NCI-H460 (cell line): ENCODE measurements around the gene FMO4. TPM values are rescaled to one million over a fixed set of nuclear protein-coding genes. Genes with fewer than 3 reads are reported as not detected.
"Not testable (repeated sequence)": the region's sequence is repeated elsewhere in the genome, so short reads cannot be mapped to it uniquely, and the experiment has no call there.

Source experiments
- DNase-seq: peaks from one replicate; pipeline ENCODE4 v3.0.0-alpha.2; 2016; ENCODE audit warnings: low read depth; ENCODE audit errors: extremely low read depth
- total RNA-seq: library from RNA; depleted of rRNA; stranded (reverse); fragments of >200 nt; shearing (Covaris generic); gene quantifications from 2 replicates; pipeline ENCODE4 v1.2.3, GENCODE V29; 2014

Gene FMO4
- total RNA-seq, 1 experiment from 2014 or later = 1.1 TPM

DNA sequence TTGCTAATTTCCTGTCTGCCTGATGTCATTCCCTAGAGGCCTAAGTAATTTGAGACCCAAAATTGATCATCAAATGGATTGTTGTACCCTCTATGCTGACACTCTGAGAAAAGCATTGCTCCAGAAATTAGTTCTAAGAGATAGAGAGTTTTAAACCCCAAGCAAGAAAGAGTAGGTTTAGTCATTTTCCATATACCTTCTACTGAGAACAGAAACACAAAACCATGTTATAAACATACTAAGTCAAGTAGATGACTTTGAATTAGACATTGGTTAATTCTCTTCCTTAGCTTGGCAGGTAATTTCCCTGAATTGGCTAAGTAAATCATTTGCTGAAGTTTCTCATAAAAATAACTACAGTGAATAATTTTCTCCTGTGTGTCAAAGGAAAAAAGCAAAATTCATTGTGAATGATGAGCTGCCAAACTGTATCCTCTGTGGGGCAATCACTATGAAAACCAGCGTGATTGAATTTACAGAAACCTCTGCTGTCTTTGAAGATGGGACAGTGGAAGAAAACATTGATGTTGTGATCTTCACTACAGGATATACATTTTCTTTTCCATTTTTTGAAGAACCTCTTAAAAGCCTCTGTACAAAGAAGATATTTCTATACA lies 20.1 kb downstream of the FMO4 start:
- no peak for DNase-seq

DNA sequence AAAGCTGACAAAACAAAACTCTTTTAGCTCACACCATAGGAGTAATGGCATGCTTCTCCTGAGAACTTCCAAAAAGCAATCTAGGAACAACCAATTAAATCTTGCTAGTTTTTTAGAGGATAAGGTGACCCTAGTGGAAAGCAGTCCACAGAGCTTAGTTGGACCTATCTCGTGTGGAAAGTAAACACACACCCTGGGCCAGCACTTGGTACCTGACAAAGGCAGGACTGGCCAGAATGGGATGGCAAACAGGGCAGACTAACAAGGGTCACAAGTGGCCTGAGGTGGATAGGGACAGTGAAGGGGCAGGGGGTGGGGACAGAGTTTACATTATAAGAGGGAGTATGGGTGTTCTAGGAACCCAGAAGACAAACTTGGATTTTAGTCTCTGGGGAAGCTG lies 22.0 kb downstream of the FMO4 start:
- no peak for DNase-seq

DNA sequence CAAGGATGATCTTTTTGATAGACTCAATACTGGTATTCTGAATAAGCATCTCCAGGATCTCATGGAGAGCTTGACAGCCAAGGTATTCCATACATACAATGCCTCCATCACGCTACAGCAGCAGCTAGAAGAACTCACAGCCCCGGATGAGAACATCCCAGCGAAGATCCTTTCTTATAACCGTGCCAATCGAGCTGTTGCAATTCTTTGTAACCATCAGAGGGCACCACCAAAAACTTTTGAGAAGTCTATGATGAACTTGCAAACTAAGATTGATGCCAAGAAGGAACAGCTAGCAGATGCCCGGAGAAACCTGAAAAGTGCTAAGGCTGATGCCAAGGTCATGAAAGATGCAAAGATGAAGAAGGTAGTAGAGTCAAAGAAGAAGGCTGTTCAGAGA lies 25.4 kb downstream of the FMO4 start:
- not testable (repeated sequence) for DNase-seq

DNA sequence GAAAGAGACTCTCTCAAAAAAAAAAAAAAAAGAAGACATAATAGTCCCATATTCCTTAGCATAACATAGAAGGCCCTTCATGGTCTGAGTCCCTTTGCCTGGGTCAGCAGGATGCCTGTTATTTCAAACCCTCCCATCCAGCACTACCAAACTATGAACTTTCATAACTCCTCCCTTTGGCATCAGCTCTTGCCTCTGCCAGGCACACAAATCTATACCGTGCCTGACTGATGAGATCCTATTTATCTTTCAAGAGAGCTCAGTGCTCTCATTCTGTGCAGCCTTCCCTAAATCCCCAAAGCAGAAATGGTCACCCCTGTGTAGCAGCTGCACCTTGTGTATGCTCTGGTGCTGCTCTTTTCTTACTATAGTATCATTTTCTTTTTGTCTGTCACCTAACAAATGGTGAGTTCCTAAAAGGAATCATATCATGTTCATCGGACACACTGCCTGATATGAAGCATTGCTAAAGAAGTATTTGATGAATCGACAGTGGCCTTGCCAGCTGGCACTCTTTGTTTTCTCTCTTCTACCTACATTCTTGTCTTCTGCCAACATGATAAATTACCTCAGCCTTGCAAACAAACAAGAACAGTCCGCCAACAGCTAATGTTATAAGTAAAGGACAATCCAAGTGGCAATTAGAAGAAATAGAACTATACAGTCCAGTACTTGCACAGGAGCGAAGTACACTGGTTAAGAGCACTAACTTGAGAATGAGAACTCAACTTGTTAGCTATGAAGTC lies 29.9 kb downstream of the FMO4 start:
- no peak for DNase-seq

DNA sequence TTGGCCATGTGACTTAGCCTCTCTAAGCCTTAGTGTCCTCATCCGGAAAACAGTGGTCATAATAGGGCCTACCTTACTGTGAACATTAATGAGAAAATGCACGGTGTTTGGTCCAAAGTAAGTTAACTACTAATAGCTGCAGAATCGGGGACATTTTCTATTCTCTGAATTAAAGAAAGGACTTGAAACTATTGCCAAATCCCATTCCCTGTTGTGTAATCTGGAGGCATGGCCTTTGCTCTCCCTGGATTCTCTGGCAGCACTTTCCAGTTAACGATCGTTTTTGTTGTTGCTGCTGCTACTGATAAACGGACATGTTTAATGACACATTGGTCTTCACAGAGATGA lies 30.5 kb downstream of the FMO4 start:
- no peak for DNase-seq

DNA sequence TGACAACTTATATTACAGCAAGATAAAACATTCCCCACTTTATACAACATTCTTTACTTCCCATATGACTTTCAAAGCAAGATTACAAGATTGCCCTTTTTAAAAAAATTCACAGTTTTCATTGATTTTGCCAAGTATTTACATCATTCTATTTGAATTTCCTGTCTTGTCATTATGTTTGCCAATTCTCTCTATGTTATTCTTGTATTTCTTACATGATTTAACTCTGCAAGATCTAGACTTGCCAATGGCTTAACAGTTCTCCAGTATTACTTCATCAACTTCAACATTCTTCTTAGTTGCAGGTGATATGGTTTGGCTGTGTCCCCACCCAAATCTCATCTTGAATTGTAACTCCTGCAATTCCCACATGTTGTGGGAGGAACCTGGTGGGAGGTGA lies 31.6 kb downstream of the FMO4 start:
- no peak for DNase-seq

DNA sequence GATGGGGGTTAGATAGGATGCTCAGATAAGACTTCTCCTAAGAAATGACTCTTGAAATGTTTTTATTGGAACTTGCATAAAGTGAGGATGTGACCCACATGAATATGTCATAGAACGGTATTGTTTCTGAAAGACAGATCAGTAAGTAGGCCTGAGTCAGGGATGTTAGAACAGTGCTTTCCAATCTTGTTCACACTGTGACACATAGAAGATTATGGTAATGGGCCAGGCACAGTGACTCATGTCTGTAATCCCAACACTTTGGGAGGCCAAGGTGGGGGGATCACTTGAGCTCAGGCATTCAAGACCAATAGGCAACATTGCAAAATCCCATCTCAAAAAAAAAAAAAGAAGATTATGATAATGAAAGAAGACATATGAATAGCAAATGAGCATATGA lies 32.9 kb downstream of the FMO4 start:
- DNase-seq = no peak

DNA sequence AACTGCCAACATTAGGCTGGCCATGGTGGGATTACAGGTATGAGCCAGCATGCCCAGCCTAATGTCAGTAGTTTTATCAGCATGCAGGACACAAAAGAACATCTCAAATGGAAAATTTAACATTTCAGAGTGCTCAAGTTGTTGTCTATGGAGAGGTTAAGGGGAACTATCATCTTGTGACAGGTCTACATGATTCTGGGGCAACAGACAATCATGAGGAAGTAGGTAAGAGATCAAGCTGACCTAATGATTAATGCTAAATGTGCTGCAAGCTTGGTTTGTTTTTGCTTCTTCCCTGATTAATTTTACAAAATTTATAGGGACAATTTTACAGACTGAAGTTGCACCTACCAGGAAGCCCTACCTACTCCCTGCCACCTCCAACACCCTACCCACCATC lies 36.6 kb downstream of the FMO4 start:
- no peak for DNase-seq

DNA sequence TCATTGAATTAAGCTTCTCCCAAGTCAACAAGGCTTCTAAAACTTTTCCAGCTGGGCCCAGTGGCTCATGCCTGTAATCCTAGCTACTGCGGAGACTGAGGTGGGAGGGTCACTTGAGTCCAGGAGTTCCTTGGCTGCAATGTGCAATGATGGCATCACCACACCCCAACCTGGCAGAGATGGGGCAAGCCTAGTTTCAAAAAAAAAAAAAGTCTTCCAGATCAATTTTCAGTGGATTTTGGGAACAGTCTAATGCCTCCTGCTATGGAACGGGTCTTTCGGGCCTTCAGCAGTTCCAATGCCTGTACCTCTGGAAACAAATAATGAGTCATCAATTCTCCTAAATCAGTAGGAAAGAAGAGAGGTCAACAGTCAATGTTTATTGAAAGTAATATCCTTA lies 38.0 kb downstream of the FMO4 start:
- DNase-seq = no peak

DNA sequence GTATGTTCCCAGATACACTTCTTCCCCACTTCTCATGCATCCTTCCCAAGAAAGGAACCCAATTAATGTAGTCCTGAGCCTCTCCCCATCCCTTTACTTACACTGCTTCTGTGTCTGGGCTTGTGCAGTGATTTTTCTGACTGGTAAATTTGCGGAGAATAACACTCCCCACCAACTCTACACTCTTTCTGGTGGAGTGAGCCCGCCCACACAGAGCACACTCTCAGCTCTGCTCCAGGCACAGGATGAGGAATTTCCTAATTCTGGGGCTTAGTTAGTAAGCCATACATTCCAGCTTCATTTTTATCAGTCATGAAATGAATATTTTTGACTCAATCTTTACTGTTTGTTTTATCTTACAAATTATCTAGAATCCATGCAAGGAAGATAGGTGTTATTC lies 38.6 kb downstream of the FMO4 start:
- no peak for DNase-seq

DNA sequence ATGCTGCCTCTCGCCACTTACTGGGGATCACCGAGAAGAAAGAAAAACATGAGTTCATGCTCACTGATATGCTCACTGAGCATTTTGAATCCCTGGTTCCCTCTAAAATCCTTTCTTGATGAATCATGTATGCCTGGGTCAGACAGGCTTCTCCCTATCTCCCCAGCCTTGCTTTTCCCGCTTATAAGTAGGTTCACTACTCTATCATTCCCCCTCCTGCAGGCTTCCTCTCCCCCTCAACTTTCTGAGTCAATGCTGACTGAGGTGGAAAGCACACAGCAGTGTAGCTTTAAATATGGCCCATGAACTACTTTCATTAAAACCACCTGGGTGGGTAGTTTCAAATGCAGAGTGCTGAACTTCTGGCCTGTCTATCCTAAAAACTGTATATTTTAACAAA lies 41.7 kb downstream of the FMO4 start:
- no peak for DNase-seq

DNA sequence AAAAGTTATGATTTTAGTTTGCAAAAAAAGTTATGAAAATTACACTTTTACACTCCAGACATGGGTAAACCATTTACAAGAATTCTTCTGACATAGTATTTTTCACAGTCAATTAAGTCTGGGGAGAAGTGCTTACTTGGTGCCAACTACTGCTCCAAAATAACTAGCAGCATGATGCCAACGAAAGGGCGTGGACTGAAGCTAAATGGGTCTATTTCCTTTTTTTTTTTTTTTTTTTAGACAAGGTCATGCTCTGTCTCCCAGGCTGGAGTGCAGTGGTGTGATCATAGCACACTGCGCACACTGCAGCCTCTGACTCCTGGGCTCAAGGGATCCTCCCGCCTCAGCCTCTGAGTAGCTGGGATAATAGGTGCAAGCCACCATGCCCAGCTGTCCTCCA lies 43.2 kb downstream of the FMO4 start:
- DNase-seq = no peak

DNA sequence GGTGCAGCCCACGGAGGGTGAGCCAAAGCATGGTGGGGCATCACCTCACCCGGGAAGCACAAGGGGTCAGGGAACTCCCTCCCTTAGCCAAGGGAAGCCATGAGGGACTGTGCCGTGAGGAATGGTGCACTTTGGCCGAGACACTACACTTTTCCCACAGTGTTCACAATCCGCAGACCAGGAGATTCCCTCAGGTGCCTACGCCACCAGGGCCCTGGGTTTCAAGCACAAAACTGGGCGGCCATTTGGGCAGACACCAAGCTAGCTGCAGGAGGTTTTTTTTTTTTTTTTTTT lies 45.3 kb downstream of the FMO4 start:
- not testable (repeated sequence) for DNase-seq

DNA sequence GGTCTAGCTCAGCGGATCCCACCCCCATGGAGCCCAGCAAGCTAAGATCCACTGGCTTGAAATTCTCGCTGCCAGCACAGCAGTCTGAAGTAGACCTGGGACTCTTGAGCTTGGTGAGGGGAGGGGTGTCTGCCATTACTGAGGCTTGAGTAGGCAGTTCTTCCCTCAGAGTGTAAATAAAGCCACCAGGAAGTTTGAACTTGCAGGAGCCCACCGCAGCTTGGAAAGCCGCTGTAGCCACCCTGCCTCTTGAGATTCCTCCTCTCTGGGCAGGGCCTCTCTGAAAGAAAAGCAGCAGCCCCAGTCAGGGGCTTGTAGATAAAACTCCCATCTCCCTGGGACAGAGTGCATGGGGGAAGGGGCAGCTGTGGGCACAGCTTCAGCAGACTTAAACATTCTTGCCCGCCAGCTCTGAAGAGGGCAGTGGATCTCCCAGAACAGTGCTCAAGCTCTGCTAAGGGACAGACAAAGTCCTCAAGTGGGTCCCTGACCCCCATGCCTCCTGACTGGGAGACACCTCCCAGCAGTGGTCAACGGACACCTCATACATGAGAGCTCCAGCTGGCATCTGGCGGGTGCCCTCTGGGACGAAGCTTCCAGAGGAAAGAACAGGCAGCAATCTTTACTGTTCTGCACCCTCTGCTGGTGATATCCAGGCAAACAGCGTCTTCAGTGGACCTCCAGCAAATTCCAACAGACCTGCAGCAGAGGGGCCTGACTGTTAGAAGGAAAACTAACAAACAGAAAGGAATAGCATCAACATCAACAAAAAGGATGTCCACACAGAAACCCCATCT lies 45.9 kb downstream of the FMO4 start:
- DNase-seq = not testable (repeated sequence)

DNA sequence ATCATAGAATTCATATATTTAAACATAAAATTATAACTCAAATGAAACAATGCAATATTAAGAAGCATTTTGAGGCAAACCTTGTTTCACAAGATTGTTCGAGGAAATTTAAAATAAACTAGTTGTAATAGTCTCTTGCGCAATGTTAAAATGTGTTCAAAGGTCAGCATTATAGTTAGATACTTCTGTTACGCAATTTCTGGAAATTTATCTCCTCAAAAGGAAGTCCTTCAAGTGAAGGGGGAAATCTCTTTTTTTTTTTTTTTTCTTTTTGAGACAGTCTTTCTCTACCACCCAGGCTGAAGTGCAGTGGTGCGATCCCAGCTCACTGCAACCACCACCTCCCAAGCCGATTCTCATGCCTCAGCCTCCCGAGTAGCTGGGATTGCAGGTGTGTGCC lies 52.1 kb downstream of the FMO4 start:
- DNase-seq = no peak

DNA sequence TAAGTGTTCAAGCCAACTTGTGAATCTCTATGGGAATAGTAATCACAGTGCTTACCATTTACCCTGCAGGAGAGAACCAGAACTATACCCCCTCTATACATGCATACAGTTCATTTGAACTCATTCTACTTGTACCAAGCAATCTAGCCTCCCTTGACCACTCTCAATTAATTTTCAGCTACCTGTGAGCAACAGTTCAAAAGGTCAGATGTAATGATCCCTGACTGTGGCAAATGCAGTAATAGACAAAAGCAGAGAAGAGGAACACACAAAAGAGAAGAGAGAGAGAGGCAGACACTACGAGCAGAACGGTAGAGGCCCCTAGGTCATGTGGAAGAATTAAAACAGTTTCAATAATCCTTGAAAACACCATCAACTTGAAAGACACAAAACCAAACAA lies 52.8 kb downstream of the FMO4 start:
- DNase-seq = no peak

DNA sequence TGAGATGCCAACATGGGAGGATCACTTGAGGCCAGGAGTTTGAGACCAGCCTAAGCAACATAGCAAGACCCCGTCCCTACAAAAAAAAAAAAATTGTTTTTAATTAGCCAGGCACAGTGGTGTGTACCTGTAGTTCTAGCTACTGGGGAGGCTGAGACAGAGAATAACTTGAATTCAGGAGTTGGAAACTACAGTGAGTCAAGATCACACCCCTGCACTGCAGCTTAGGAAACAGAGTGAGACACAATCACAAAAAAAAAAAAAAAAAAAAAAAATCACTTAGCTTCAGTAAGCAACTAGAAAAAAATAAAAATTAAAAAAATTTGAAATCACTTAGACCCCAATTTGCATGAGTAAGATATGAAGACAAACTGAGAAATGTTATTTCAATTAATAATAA lies 53.5 kb downstream of the FMO4 start:
- DNase-seq = no peak

DNA sequence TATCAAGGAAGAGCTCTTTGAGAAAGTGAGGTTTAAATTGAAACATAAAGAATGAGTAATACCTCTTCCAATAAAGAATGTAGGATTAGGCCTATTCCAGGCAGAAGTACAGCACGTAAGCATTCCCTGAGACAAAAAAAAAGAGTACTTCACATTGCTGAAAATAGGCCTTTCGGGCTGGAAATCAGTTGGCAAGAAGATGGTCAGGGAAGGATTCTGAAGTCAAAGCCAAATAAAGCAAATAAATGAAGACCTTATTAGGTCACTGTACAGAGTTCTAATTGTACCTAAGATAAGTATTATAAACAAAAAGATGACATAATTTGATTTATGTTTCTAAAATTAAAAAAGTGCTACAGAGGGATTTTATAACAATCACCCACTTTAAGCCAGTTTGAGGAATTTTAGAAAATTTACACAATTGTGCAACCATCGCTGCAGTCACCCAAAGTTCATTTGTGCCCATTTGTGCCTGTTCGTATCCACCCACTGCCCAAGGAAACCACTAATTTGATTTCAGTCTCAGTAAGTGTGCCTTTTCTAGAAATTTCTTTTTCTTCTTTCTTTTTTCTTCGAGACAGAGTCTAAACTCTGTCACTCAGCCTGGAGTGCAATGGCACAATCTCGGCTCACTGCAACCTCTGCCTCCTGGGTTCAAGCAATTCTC lies 58.6 kb downstream of the FMO4 start:
- DNase-seq = no peak

DNA sequence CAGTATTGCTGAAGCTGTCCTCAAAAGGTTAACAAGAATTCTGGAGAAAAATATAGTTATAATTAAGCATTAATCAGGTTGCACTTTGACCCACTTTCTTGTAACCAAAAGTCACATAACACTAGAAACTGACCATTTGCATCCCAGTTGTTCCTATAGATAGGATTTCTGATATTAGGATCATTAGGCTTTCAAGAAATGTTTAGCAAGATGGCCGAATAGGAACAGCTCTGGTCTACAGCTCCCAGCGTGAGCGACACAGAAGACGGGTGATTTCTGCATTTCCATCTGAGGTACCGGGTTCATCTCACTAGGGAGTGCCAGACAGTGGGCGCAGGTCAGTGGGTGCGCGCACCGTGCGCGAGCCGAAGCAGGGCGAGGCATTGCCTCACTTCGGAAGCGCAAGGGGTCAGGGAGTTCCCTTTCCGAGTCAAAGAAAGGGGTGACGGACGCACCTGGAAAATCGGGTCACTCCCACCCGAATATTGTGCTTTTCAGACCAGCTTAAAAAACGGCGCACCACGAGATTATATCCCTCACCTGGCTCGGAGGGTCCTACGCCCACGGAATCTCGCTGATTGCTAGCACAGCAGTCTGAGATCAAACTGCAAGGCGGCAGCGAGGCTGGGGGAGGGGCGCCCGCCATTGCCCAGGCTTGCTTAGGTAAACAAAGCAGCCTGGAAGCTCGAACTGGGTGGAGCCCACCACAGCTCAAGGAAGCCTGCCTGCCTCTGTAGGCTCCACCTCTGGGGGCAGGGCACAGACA lies 59.6 kb downstream of the FMO4 start:
- peak; percentile 24 for DNase-seq

DNA sequence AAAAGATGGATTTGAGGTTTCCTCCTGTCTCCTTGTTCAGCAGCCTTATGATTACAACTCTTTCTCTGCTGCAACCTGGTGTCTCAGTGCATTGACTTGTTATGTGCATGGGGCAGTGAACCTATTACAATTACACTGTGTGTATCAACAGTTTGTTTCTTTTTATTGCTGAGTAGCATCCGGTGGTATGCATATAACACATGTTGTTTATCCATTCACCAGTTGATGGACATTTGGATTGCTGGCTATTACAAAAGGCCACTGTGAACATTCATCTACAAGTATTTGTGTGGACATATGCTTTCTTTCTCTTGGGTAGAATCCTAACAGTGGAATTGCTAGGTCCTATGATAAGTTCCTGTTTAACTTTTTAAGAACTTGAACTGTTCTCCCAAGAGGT lies 65.9 kb downstream of the FMO4 start:
- DNase-seq = no peak

DNA sequence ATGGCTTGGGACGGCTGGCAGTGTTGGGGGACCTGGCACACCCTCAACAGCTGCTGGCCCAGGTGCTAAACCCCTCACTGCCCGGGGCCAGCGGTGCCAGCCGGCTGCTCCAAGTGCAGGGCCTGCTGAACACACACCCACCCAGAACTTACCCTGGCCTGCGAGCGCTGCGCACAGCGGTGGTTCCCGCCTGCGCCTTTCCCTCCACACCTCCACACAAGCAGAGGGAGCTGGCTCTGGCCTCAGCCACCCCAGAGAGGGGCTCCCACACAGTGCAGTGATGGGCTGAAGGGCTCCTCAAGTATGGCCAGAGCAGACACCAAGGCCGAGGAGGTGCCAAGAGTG lies 67.9 kb downstream of the FMO4 start:
- DNase-seq = no peak
